Cortex of kidney (tissue), 1 donor: ENCODE measurements around the gene BCOR.

ENCODE experiments used
- DNase-seq: peaks from one replicate; lab custom pipeline; 2025; lab: John Stamatoyannopoulos, UW

BCOR gene

DNA sequence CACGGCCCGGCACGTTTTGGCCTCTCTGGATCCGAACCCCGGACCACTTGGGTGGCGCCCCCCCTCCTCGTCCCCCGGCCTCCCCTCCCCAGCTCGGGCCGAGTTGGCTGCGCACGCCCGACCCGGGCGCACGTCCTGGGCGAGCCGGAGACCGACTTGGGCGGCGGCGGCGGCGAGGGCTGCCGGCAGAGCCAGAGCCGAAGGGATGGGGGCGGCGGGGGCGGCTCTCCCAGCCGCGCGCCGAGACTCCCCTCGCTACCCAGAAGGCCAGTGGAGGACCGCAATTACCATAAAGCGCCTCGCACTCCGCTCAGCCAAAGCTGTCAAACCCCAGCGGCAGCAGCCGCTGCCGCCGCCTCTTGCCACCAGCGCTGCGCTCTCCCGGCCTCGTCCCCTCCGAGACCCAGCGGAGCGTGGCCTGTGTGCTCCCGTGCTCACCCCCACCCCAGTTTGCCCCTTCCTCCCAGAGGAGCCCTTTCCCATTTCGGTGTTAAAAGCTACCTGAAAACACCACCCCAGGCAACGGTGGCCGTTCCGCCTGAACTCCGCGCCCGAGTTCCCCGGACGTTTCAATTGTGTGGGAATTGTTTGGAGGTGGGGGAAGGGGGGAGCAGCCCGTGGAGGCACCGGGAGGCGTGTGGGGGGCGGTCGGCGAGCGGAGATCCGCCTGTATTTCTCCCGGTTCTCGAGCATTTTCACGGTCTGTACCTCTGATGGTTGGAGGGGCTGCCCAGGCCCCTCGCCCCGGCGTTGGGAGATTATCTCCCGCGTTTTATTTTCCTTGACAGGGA lies 701 bp upstream of the BCOR start:
- no peak for DNase-seq

DNA sequence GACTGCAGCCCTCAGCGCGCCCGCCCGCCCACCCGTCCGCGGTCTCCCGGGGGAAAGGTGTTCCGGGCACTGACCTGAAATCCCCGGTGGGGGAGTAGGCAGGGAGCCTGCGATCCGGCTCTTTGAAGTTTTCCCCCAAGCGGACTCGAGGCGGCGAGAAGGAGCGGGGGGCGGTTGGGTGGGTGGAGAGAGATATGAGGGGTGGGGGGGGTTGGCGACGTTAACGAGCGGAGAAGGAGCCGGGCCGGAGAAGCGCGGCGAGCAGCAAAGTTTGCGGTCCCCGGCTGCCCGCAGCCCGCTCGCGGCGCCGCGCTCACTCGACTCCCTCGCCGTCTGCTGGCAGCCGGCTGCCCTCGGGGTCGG lies 636 bp downstream of the BCOR start:
- no peak for DNase-seq

DNA sequence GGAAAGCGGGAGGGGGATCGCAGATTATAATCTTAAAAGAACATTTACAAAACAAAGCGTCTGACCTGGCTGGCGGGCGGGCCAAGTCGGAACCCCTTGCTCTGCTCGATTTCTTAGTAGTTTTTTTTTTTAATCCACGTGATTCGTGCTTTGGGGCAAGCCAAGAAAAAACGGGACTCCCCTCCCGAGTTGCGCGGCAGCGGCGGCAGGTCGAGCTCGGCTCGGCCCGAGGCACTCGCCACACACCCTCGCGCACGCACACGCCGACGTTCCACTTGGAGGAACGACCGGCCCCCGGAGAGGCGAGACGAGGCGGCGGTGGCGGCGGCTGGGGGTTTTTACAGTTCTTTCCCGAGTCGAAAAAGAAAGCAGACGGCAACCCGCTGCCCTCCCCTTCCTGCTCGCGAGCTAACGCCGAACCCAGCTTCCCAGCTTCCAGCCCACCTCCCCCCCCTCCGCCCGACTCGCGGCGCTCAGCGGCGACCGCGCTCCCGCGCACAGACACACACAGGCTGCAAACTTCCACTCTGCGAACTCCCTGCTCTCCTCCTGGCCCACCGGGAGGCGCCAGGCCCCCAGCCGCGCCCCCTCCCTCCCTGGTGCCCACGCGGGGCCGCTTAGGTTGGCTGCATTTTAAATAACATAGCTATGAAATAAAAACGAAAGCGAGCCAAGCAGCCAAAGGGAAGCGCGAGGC lies 1.2 kb downstream of the BCOR start:
- no peak for DNase-seq

DNA sequence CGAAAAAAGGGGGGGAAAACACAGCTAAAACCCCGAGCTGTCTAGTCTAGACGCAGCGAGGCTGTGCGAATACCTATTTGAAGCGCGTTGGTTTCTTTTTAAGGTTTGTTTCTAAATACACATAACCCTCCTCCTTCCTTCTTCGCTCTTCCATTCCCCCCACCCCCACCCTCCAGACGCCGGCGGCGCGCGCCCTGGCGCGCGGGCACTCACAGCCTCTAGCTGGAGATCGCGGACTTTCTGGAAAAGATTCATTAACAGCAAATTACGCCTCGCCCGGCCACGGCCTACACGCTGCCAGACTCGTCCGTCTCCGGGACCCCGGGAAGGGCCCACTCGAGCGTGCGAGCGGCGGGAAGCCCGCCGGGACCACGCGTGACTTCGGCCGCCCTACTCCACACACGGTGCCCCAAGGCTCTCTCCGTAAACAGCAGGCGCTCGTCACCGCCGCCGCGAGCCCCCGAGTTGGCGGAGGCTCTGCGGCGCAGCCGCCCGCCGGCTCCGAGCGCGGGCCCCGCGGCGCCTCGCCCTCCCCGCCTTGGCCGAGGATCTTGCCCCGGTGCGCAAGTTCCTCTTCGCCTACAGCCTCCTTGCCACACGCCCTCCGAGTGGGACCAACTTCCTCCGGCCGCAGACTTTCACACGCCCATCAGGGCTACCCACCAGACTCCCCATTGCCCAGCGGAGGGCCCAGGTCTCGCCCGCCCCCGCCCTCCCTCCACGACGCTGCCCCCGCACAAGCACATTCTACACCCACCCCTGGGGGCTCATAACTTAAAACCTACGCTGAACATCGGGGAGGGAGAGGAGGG lies 2.0 kb downstream of the BCOR start:
- no peak for DNase-seq

DNA sequence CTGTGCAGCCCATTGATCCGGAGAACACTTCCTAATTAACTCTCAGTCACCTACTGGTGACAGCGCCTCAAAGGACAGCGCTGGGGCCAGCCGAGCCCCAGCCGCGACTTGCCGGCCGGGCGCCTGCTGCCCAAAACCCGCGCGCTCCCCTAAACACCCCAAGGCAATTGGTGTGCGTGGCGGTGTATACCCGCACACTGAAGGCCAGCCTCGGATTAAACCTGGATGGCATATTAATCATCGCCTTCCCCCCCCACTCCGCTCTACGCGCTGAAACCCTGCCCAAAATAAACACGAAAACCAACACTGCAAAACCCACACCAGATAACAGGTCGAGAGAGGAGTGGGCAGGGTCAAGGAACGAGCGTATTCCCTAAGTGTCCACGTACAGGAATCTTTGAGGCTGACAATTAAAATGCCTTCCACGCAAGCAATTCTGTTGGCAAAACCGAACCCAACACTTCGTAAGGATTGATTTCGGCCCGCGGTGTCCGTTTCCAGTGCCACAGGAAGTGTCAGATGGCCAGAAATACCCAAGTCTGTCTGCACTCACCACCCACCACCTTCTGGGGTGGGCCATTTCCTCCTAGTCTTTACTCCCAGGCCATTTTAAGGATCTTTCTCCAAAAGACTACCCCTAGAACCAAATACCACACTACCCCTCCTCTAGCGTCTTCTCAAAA lies 2.7 kb downstream of the BCOR start:
- no peak for DNase-seq

DNA sequence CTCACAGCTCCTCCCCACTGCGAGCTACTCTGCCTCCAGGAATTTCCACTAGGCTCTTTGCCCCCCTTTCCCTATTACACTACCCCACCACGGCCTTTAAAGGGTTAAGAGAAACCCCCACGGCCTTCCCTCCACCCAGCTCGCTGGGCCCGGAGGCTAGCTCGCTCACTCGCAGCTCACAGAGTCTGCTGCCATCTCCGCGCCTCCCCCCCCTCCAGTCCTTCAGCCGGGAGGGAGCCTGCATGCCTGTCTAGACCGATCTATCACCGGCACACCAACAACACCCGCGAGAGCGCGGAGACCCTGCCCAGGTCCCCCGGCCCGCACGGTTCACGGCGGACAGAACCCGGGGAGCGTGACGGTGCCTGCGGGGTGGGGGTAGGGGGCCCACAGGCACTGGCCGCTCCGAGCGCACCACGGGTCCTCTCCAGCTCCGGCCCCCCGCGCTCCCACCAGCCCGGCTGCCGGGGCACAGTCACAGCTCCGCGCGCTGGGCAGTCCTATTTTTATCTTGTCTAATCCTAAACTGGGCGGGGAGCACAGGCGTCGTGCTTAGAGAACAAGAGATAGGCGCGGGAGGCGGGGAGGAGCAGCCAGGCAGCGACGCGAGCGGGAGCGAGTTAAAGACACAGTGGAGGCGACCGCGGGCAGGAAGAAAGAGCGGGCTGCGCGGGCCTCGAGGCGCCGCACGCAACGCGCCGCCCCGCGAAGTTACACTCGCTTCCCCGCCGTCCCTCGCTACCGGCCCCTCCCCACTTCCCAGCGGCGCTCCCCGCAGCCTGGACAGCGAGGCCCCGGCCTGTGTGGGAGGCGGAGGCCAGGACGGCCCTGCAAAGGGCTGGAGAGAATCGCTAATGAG lies 3.5 kb downstream of the BCOR start:
- DNase-seq = no peak

DNA sequence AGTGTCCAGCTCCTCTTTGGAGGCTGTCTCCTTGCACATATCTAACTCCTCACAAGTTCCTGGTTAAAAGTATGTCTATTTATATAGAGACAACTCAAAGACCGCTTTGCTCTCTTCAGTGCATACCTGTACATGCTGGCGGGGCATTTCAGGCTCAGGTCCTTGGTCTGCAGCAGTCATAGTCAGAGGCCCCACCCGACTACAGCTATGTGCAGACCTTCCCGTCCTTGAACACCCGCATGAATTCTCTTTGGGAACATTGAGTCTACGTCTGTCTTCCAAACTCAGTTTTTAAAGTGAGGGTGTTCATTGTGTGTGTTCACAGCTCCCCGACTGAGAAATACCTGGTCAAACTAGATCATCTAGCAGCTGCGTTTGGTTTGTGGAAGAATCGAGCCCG lies 4.2 kb downstream of the BCOR start:
- DNase-seq = no peak

DNA sequence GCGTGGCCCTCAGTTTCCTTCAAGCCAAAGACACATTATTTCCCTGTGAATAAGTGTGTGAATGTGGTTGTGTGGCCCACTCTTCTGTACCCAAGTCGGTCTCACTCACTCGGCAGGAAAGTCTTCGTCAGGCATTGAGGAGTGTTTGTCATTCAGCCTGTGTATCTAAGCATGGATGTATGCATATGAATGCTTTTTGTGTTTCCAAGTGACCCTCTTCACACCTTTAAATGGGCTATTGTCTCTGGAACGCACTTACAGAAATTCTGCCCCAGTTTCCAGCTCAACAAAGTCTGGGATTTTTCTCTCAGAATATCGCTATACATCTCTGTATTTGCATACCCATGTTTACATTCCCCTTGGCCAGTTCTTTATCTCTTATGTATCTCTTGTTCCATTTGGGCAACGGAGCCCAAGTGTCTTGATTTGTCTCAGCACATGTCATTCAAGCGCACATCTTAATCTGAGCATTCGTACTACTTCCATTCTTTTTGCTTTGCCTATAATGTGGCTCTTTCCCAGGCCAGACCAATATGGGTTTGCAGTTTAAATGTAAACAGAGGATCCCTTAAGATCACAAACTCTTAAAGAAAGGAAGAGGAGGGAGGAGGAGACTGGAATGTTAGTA lies 4.8 kb downstream of the BCOR start:
- no peak for DNase-seq

DNA sequence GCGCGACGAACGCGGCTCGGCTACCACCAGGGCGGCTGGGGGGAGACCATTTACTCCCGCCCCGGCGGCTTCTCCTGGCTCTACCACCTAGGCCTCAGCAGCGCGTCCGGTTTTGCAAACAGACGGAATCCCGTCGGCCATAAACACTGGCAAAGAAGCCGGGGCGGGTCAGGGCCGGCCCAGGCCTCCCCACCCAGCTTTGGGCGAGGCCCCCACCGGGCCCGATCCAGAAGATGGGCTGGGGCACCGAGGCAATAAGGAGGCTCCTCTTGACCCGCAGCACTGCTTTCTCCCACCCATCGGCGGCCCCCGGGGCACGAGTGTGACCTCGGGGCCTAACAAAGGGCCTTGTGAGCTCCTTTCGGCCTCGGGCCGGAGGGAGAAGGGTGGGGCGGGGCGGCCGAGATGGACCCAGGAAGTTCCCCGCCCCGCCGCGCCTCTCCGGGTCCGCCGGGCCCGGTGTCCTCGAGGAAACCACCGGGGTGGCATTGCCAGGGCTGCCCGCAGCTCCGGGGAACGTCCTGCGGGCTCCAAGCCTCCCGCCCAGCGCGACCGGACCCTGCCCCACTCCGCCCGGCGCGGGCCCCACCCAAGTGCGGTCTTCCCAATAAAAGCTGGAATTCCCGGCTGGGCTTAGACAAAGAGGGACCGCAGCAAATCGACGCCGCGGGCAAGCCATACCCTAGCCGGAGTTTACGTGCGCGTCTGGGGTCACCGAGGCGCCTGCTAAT lies 5.9 kb downstream of the BCOR start:
- no peak for DNase-seq

DNA sequence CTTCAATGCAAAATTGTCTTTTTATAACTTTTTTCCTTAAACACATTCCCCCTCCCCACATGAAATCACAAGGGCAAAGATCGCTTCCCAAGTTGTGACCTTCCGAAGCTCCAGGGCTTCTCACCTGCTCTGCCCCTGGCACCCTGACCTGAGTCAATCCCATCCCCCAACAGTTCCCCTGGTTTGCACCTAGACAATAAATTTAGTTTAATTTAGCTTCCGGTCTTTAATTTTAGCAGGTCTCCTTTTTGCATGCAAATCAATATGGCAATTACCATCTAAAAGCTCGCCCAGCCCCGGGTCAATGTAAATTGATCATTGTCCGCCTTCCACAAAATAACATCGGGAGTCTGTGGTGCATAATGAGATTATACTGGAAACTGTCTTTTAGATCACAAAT lies 6.8 kb downstream of the BCOR start:
- DNase-seq = no peak

DNA sequence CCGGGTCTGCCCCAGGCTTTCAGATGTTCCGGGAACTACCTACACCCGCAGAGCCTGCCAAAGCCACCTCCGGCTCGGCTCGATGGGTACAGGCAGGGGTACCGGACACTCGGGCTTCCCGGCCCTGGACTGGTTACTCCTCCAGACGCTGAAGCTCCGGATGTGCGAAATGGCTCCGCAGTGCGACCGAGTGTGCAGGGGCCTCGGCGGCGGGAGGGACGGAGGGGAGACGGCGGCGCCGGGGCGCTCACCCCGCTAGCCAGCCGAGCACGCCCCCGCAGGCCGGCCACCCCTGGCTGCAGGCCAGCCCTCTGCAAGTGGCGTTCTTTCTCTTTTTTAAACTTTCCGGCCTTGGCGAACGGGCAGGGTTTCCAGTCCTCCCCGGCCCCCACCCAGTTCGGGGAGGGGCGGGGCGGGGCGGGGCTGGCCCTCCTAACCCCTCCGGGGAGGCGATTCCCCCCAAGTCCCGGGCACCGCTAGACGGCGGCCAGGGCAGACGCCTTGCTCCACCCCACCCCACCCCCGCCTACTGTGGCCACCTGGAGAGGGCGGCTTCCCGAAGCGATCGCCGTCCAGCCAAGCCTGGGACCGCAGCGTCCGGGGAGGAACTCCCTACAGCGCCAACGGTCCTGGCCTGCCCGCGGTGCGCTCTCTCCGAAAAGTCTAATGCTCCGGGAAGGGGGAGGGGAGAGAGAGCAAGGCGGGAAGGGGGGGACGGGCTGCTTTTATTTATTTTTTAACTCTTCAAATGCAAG lies 7.5 kb downstream of the BCOR start:
- DNase-seq = no peak

DNA sequence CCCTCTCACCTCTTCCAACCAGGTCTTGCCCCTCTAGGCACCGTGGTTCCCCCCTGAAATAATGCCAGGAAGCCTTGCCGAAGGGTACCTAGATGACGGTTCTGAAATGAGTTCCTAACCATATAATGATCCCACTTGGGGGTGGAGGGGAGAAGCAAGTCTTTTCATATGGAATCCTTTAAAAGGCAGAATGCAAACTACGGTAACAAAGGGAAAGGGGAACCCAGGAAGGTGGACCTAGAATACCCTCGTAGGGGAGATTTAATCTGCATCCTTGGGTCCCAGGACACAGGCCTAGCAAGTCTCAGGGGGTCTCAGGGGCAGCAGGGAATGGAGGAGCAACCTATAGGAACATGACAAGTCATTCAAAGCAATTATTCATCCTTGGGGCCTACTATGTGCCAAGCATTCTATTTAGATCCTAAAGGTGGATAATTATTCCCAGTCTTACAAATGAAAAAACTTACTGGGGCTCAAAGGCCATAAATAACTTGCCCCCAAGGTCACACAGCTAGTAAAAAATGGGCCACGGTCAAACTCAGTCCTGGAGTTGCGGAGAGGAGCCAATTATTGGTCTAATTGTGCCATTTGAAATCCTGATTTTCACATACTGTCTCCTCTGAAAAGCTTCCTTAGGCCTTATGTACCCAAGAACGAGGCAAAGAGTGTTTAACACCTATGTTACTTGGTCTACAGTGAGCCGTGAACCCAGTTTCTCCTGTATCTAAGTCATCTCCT lies 8.8 kb downstream of the BCOR start:
- DNase-seq = no peak

DNA sequence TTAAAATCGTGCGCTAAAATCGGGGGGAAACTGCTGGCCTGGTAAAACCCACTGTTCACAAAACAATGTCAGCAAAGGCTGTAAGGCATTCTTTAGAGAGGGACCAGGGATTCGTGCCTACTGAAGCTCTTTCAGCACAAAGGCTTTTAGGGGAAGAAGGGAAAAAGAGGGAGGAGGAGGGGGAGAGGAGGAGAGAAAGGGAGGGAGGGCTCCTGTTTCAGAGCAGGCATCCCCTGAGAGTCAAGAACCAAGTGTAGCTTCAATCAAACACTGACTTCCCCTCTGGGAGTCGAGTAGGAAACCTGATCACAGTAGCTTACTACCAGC lies 9.5 kb downstream of the BCOR start:
- no peak for DNase-seq

DNA sequence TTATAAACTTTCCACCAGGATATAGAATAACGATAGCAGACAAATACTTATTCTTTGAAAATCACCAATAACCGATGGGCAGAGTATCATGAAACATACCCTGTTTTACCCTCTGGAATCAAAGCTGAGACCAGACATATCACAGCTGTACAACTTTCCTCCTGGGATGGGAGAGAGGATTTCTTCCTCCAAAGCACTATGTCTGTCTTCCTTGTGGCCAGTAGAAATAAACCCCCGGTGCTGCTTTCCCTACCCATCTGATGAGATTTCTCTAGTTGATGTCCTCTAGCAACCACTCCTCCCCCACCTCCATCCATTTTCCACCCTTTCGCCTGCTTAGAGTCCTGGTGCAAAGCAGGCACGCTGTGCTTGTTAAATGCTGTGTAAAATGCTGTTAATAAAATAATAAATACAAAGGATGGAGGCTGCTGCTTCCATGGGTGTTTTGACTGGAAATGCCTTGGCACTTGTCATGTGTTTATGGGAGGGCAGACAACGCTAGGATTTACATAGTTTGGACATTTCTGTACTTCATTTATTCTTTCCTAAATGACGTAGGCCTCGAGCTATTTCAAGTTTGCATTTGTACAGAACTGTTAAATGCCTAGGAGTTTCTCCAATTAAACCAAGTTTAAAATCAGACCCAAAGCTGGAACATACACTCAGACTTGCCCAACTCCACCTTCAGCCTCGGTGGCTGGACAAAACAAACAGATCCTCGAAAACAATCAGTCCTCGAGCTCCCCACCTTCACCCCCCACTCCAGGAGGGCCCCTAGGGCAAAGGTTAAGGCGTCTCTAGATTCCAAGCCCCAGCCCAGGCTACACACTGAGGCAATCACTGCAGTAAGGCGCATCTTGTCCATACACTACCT lies 10.1 kb downstream of the BCOR start:
- DNase-seq = no peak

DNA sequence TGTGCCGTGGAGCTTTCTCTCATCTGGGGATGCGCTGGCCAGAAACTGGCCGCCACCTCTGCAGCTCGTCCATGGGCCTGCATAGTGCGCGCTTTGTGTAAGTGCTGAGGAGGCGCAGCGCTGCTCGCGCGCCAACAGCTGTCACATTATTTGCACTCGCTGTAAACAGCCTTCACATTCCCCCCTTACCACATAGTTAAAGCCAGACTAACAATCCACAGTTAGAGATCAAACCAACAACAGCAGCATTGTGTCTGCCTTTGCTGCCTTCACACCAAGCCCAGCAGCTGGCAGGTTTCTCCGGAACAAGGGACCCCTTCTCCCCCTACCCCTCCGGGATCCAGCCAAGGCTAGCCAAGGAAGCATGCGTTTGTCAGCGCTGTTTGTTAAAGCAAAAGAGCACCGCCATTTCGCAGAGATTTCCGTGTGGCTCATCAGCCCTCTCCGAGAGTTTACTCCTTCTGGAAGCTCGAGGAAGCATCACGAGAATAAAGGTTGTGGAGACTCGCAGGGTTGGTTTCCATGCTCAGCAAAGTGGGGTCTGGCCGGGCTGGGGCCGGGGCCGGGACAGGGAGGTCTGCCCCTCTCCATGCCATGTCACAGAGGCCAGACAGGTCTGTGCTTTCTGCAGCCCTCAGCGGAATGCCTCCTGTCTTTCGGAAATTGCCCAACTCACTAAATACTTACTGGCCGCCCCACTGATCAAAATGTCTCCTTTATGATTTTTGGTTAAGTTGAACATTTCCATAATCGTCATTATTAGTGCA lies 11.0 kb downstream of the BCOR start:
- no peak for DNase-seq

DNA sequence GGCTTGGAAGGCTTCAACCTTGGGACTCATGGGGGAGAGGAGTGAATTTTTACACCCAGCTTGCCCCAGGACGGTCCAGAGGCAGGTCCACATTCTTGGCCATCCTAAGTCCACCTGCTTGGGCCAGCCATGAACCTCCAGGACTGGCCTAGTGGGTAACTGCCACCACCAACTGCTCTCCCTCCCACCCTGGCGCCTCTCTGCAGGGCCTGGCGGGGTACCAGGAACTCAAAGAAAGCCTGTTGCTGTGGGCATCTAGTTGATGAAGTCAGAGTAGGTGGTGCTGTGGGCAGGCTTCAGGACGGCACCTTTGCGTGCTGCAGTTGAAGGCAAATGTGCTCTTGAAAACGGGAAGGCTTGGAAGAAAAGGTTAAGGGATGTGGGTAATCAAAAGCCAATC lies 12.0 kb downstream of the BCOR start:
- no peak for DNase-seq

DNA sequence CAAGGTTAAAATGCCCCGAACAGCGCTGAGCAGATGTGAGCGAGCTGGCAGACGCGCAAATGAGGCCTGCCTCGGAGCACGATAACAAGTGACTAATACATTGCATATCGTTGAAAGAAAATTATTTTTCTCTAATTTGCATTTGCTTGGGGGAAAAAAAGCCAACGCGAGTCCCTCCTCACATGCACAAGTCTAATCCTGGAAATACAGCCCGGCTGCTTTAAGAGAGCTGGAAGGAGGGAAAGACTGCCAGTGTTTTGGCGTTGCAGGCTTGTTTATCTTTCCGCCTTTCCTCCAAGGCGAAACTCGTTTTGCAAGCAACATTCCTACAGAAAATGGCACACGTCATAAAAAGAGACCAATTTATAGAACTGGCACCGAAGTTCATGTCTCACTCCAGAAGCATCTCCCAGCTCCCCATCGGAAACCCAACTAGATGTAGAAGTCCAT lies 12.6 kb downstream of the BCOR start:
- no peak for DNase-seq
